HCT116 (cell line): ENCODE data around the gene GLT8D2. TPM values are rescaled to one million over a fixed set of nuclear protein-coding genes. Genes with fewer than 3 reads are reported as not detected.

Experiments
- ATAC-seq: fragments of 200-7000 bp; cut with Tn5 transposase; 2 replicates; pipeline ENCODE4 v1.9.1; 2020; ENCODE audit warnings: mild to moderate bottlenecking, moderate library complexity
- BruUV-seq: library from RNA; stranded (reverse); fragments of 400-500 nt; replicated peaks from 2 replicates; lab custom pipeline; 2021; lab: Mats Ljungman, UMichigan
- CTCF ChIA-PET: fragments of 300-600 bp; sonication (Branson Sonifier 250); formaldehyde crosslinking; loops from one replicate; lab custom pipeline; 2021; ENCODE audit warnings: antibody characterized with exemption; lab: Charles Lee
- POLR2A ChIA-PET: fragments of 300-600, 350-600 bp; sonication (Branson Sonifier 250); formaldehyde crosslinking; loops from one replicate; lab custom pipeline; 2021; ENCODE audit warnings: antibody characterized with exemption; lab: Charles Lee
- RAD21 ChIA-PET, 2 experiments: fragments of 300-600 bp; sonication (Branson Sonifier 250); formaldehyde crosslinking; loops; one replicate each; lab custom pipeline; 2023; ENCODE audit warnings: low total read pairs in 2 of 2; ENCODE audit not compliant: uncharacterized antibody in 2 of 2, unreplicated experiment in 2 of 2, low non-redundant PET in 1 of 2; lab: Charles Lee
- DNase-seq: peaks from one replicate; pipeline ENCODE4 v3.0.0-alpha.2; 2010; ENCODE audit warnings: low read depth, low spot score
- H2AFZ ChIP-seq: fragments of 200-600 bp; shearing (Covaris generic), sonication (generic); 2 replicates; pipeline ENCODE4 v1.6.1; 2017; ENCODE audit warnings: low read depth, mixed run types, mixed read lengths, antibody characterized with exemption, low read length; ENCODE audit not compliant: poor library complexity, severe bottlenecking
- H3K27ac ChIP-seq: 2 replicates; pipeline ENCODE4 v1.5.1; 2012; ENCODE audit warnings: low read depth, low read length
- H3K27me3 ChIP-seq: fragments of 200-600 bp; sonication (generic); 2 replicates; pipeline ENCODE4 v1.6.1; 2016; ENCODE audit warnings: mixed run types, low read length, mixed read lengths; ENCODE audit not compliant: insufficient read depth
- H3K36me3 ChIP-seq, 2 experiments: fragments of 200-500 bp in 1 of 2; fragments of 200-600 bp in 1 of 2; sonication (Bioruptor generic) in 1 of 2; sonication (generic) in 1 of 2; 2 replicates each; pipeline versions ENCODE4 v1.5.1 to v1.6.1; 2014 to 2016; ENCODE audit warnings: low read length in 2 of 2, inconsistent platforms in 1 of 2, mixed read lengths in 1 of 2, mixed run types in 1 of 2; ENCODE audit not compliant: insufficient read depth in 2 of 2, control insufficient read depth in 1 of 2
- H3K4me1 ChIP-seq, 2 experiments: fragments of 200-600 bp in 1 of 2; sonication (generic) in 1 of 2; 2 replicates each; pipeline versions ENCODE4 v1.5.1 to v1.6.1; 2012 to 2017; ENCODE audit warnings: low read length in 2 of 2, inconsistent platforms in 1 of 2, mild to moderate bottlenecking in 1 of 2, mixed read lengths in 1 of 2, mixed run types in 1 of 2, moderate library complexity in 1 of 2; ENCODE audit not compliant: insufficient read depth in 2 of 2, control insufficient read depth in 1 of 2
- H3K4me2 ChIP-seq: fragments of 200-600 bp; sonication (generic); 2 replicates; pipeline ENCODE4 v1.6.1; 2017; ENCODE audit warnings: mixed run types, low read length, mixed read lengths
- H3K4me3 ChIP-seq, 2 experiments: fragments of 200-600 bp in 1 of 2; sonication (generic) in 1 of 2; replicated peaks in 1 of 2; 2 replicates each; pipeline ENCODE4 v1.5.1; 2011 to 2016; ENCODE audit warnings: low read length in 2 of 2, control low read depth in 1 of 2, low read depth in 1 of 2, mild to moderate bottlenecking in 1 of 2, mixed read lengths in 1 of 2, mixed run types in 1 of 2
- H3K79me2 ChIP-seq: fragments of 200-600 bp; sonication (generic); 2 replicates; pipeline ENCODE4 v1.6.1; 2017; ENCODE audit warnings: mild to moderate bottlenecking, mixed run types, low read length, moderate library complexity, mixed read lengths; ENCODE audit not compliant: insufficient read depth
- H3K9ac ChIP-seq: fragments of 200-600 bp; sonication (generic); 2 replicates; pipeline ENCODE4 v1.6.1; 2016; ENCODE audit warnings: low read length, mixed read lengths
- H3K9me2 ChIP-seq: fragments of 200-600 bp; sonication (generic), shearing (Covaris generic); 2 replicates; pipeline ENCODE4 v1.6.1; 2017; ENCODE audit warnings: mixed run types, mild to moderate bottlenecking, moderate library complexity; ENCODE audit not compliant: insufficient read depth
- H3K9me3 ChIP-seq, 2 experiments: fragments of 200-500 bp in 1 of 2; fragments of 200-600 bp in 1 of 2; sonication (Bioruptor generic) in 1 of 2; sonication (generic) in 1 of 2; 2 replicates each; pipeline ENCODE4 v1.6.1; 2014 to 2017; ENCODE audit warnings: low read length in 2 of 2, mixed read lengths in 2 of 2, inconsistent platforms in 1 of 2, low read depth in 1 of 2, mild to moderate bottlenecking in 1 of 2, mixed run types in 1 of 2, moderate library complexity in 1 of 2; ENCODE audit not compliant: control insufficient read depth in 1 of 2, insufficient read depth in 1 of 2
- H4K20me1 ChIP-seq: fragments of 200-600 bp; sonication (generic), shearing (Covaris generic); 2 replicates; pipeline ENCODE4 v1.6.1; 2017; ENCODE audit warnings: mixed run types, mild to moderate bottlenecking, moderate library complexity; ENCODE audit not compliant: insufficient read depth
- ATF3 ChIP-seq: IDR thresholded peaks from 2 replicates; pipeline ENCODE4 v1.6.1; 2012
- CBX3 ChIP-seq: IDR thresholded peaks from 2 replicates; pipeline ENCODE4 v1.6.1; 2012; ENCODE audit warnings: low read depth
- CEBPB ChIP-seq: IDR thresholded peaks from 2 replicates; pipeline ENCODE4 v1.6.1; 2012; ENCODE audit warnings: low read depth
- CTCF ChIP-seq, 3 experiments: fragments of 200-600 bp in 1 of 3; sonication (generic) in 1 of 3; IDR thresholded peaks in 2 of 3; conservative IDR thresholded peaks in 1 of 3; 2 replicates each; pipeline ENCODE4 v1.5.1; 2012 to 2017; ENCODE audit warnings: low read depth in 2 of 3, low read length in 2 of 3, antibody characterized with exemption in 1 of 3, borderline replicate concordance in 1 of 3, control low read depth in 1 of 3, mild to moderate bottlenecking in 1 of 3, mixed read lengths in 1 of 3, mixed run types in 1 of 3, moderate library complexity in 1 of 3; ENCODE audit not compliant: insufficient read depth in 1 of 3
- EGR1 ChIP-seq: IDR thresholded peaks from 2 replicates; pipeline ENCODE4 v1.6.1; 2012; ENCODE audit warnings: low read depth
- EZH2 ChIP-seq: fragments of 200-600 bp; sonication (generic); IDR thresholded peaks from 2 replicates; pipeline ENCODE4 v1.6.1; 2017; ENCODE audit warnings: antibody characterized with exemption, mixed run types
- EZH2phosphoT487 ChIP-seq: fragments of 200-600 bp; IDR thresholded peaks from 2 replicates; pipeline ENCODE4 v1.6.1; 2018; ENCODE audit warnings: antibody characterized with exemption, borderline replicate concordance
- FOSL1 ChIP-seq: IDR thresholded peaks from 2 replicates; pipeline ENCODE4 v1.6.1; 2012; ENCODE audit warnings: low read depth
- MAX ChIP-seq: IDR thresholded peaks from 2 replicates; pipeline ENCODE4 v1.6.1; 2012
- POLR2A ChIP-seq: IDR thresholded peaks from 2 replicates; pipeline ENCODE4 v1.7.0; 2011; ENCODE audit warnings: borderline replicate concordance; ENCODE audit not compliant: insufficient read depth, insufficient read length; ENCODE audit errors: extremely low read depth
- POLR2AphosphoS5 ChIP-seq: IDR thresholded peaks from 2 replicates; pipeline ENCODE4 v1.6.1; 2011; ENCODE audit warnings: mild to moderate bottlenecking, low read depth, low read length, moderate library complexity
- RAD21 ChIP-seq: IDR thresholded peaks from 2 replicates; pipeline ENCODE4 v1.6.1; 2012; ENCODE audit warnings: low read depth, mild to moderate bottlenecking
- SP1 ChIP-seq: IDR thresholded peaks from 2 replicates; pipeline ENCODE4 v1.6.1; 2012; ENCODE audit warnings: low read depth
- TCF7L2 ChIP-seq: IDR thresholded peaks from 2 replicates; pipeline ENCODE4 v1.7.0; 2011; ENCODE audit warnings: borderline replicate concordance, inconsistent platforms; ENCODE audit not compliant: insufficient read depth, insufficient read length; ENCODE audit errors: extremely low read depth
- intact Hi-C: fragments of 100-400 bp; cut with micrococcal nuclease; formaldehyde crosslinking; loops from 2 replicates; pipeline ENCODE4 v1.10.0; 2022
- total RNA-seq: library from RNA; stranded (reverse); gene quantifications from one replicate; pipeline ENCODE4 v1.2.1, GENCODE V29; 2021; ENCODE audit not compliant: unreplicated experiment

GLT8D2 gene
- total RNA-seq, 1 experiment from 2014 or later = 4.8 TPM

GRCh38 chr12:104091136-104091535, 41.1 kb upstream of the GLT8D2 start:
- RAD21 ChIA-PET = no interaction called here
- no peaks in the 10 kb centered on the region for H3K9me2 ChIP-seq
- no peak for TF ChIP-seq FOSL1
- TF ChIP-seq SP1 = no peak
- no peak for TF ChIP-seq POLR2A
- no peak for TF ChIP-seq MAX
- TF ChIP-seq CBX3 = no peak
- no peak for TF ChIP-seq CTCF (IDR thresholded peaks at IDR 0.05 in 2 of 3, conservative IDR thresholded peaks at IDR 0.05 in 1 of 3; ENCODE audit: borderline replicate concordance in 1 of 3, insufficient read depth in 1 of 3, low read depth in 2 of 3, low read length in 2 of 3)
- no peak for TF ChIP-seq CEBPB
- no peak for TF ChIP-seq EZH2phosphoT487
- no peak for TF ChIP-seq ATF3
- TF ChIP-seq RAD21 = no peak
- TF ChIP-seq EZH2 = no peak
- TF ChIP-seq EGR1 = no peak
- no peak for TF ChIP-seq POLR2AphosphoS5
- TF ChIP-seq TCF7L2 = no peak
- no peak overlapping the region for H3K4me3 ChIP-seq
- H2AFZ ChIP-seq = no peak overlapping the region
- H3K9me3 ChIP-seq = no peaks in the 10 kb centered on the region
- POLR2A ChIA-PET = no interaction called here
- H3K36me3 ChIP-seq = no peaks in the 10 kb centered on the region
- H3K4me2 ChIP-seq = no peak overlapping the region
- H3K4me1 ChIP-seq = no peaks in the 10 kb centered on the region
- ATAC-seq (no peak), DNase-seq (no peak)
- H4K20me1 ChIP-seq = no peaks in the 10 kb centered on the region
- H3K27ac ChIP-seq = no peak overlapping the region
- no peaks in the 10 kb centered on the region for H3K27me3 ChIP-seq
- CTCF ChIA-PET = interaction anchor here (1.0 kb wide), 1 partner anchor 18 kb away, joined by 5 read pairs; no protein-coding TSS in a partner anchor
- H3K9ac ChIP-seq = no peak overlapping the region
- intact Hi-C loops = no loop called here
- no TSS peak for BruUV-seq
- H3K79me2 ChIP-seq = no peaks in the 10 kb centered on the region
